ENCODE results near the gene SLC5A2. TPM values are rescaled to one million over a fixed set of nuclear protein-coding genes. Genes with fewer than 3 reads are reported as not detected.
"Not testable (repeated sequence)": the region's sequence is repeated elsewhere in the genome, so short reads cannot be mapped to it uniquely, and the experiment has no call there.

Gene SLC5A2
- total RNA-seq, result 0.53 TPM

DNA sequence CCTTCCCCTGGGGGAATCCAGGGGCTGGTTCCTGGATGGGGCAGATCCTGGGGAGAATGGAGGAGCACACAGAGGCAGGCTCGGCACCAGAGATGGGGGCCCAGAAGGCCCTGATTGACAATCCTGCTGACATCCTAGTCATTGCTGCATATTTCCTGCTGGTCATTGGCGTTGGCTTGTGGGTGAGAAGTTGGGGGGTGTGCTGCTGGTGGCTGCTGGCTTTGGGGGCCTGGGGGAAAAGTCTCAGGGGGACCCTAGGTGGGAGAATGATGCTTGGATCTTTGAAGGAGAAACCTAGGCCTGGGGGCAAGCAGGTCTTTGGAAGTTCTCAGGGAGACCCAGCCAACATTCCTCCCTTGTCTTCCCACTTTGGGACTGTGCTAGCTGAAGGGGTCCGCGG lies at the start of gene SLC5A2:
Gene SLC5A2 (plus strand): TSS at position 43 of the 400 bp plus-strand sequence. CDS start 14 bp downstream, at position 57.
- TF ChIP-seq, protein P1, sequence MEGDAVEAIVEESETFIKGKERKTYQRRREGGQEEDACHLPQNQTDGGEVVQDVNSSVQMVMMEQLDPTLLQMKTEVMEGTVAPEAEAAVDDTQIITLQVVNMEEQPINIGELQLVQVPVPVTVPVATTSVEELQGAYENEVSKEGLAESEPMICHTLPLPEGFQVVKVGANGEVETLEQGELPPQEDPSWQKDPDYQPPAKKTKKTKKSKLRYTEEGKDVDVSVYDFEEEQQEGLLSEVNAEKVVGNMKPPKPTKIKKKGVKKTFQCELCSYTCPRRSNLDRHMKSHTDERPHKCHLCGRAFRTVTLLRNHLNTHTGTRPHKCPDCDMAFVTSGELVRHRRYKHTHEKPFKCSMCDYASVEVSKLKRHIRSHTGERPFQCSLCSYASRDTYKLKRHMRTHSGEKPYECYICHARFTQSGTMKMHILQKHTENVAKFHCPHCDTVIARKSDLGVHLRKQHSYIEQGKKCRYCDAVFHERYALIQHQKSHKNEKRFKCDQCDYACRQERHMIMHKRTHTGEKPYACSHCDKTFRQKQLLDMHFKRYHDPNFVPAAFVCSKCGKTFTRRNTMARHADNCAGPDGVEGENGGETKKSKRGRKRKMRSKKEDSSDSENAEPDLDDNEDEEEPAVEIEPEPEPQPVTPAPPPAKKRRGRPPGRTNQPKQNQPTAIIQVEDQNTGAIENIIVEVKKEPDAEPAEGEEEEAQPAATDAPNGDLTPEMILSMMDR (IDR thresholded peaks at IDR 0.05), result no peak
- intact Hi-C loops (cut with DNase I), result no loop called here
- H3K27me3 ChIP-seq, result no peaks in the 10 kb centered on the region
- no peak for DNase-seq (ENCODE audit: low spot score in 2 of 2)
- no peak within 1 kb of the TSS for H3K27ac ChIP-seq
- no peak within 1 kb of the TSS for H3K4me3 ChIP-seq
- H3K36me3 ChIP-seq, result peaks cover 0 to 8% of the 10 kb centered on the region in 2 donors
- no peaks in the 10 kb centered on the region for H3K9me3 ChIP-seq
- H3K4me1 ChIP-seq, result peaks cover 2 to 9% of the 10 kb centered on the region in 2 donors

DNA sequence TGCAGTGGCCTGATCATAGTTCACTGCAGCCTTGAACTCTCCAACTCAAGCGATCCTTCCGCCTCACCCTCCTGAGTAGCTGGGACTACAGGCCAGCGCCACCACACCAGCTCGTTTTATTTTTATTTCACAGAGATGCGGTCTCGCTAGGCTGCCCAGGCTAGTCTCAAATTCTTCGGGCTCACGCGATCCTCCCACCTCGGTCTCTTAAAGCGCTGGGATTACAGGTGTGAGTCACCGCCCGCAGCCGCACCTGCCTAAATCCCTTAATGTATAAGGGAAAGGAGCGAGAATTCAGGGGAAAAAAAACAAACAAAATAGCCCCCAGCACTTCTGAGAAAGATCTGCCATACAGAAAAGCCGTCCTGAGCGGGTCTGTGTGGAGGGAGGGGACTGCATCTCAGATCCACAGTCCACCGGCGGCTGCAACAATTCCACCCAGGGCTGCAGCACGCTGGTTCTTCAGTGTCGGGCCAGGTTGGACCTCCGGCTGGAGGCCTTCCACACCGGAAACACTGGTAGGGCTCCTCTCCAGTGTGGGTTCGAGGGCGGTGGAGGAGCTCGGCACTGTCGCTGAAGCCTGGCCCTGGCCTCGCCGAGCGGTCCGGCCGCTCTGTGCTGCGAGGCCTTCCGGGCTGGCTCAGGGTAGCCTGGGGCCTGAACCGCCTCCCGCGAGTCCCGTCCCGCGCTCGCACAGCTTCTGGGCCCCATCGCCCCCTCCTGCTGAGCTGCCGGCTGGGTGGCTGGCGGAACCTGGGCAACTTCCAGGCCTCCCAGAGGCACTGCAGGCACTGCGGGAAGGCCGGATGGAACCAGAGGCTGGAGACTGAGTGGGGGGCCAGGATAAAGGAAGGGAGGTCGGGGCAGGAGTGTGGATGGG lies 47.3 kb upstream of the SLC5A2 start:
- no peak for DNase-seq (ENCODE audit: low spot score in 2 of 2)
- H3K27ac ChIP-seq, result no peak overlapping the region
- H3K4me3 ChIP-seq, result no peak overlapping the region
- intact Hi-C loops (cut with DNase I), result no loop called here
- no peaks in the 10 kb centered on the region for H3K27me3 ChIP-seq
- TF ChIP-seq, protein P1 (IDR thresholded peaks at IDR 0.05), result no peak
- no peaks in the 10 kb centered on the region for H3K36me3 ChIP-seq
- H3K4me1 ChIP-seq, result no peaks in the 10 kb centered on the region
- no peaks in the 10 kb centered on the region for H3K9me3 ChIP-seq

DNA sequence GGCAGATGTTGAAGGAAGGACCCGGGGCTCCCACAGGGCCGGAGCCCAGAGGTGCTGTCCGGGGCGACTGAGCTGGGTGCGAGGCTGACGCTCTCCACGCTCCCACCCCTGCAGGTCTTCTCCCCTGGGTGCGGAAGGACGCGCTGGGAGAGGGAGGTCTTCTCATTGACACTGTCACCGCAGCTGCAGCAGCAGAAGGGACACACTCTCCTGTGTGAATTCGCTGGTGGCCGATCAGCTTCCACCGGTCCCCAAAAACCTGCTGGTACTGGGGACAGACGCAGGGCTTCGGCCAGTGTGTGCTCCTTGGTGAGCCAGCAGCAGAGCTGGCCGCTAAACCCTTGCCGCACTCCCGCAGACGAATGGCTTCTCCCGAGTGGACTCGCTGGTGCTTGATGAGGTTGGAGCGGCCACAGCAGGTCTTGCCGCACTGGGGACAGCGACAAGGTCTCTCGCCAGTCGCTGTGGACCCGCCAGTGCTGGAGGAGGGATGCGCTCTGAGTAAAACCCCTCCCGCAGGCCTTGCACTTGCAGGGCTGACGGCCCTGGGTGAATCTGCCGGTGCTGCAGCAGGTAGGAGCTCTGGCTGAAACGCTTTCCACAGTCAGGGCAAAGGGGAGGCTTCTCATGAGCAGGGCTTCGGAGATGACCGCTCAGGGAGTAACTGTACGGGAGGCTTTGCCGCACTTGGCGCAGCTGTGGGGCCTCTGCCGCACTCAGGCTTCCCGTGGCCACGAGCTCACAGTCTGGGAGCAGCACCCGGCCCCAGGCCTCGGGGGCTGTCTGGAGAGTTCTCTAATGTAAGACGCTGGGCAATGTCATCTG lies 46.5 kb upstream of the SLC5A2 start:
- TF ChIP-seq, protein P1 (IDR thresholded peaks at IDR 0.05), result no peak
- DNase-seq (ENCODE audit: low spot score in 2 of 2), result no peak
- H3K27ac ChIP-seq, result no peak overlapping the region
- no peaks in the 10 kb centered on the region for H3K4me1 ChIP-seq
- H3K9me3 ChIP-seq, result no peaks in the 10 kb centered on the region
- H3K27me3 ChIP-seq, result no peaks in the 10 kb centered on the region
- H3K4me3 ChIP-seq, result no peak overlapping the region
- no peaks in the 10 kb centered on the region for H3K36me3 ChIP-seq
- intact Hi-C loops (cut with DNase I), result no loop called here

DNA sequence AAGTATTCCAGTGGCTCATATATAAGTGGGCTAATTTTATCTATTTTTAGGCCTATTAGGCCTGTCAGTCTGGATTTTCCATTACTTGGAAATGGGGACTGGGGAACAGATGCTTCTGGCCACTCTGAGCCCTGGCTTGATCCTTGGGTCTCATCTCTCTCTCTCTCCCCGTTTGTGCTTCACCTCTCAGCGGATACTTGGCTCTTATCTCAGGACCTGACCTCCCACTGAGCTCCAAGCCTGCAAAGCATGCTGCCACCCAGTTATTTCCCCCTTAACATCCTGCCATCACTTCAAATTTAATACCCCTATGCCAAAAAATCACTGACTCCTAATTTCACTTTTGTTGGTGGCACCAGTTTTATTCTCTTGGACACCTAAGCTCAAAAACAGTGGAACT lies 44.5 kb upstream of the SLC5A2 start:
- TF ChIP-seq, protein P1 (IDR thresholded peaks at IDR 0.05), result no peak
- intact Hi-C loops (cut with DNase I), result no loop called here
- no peaks in the 10 kb centered on the region for H3K36me3 ChIP-seq
- H3K4me3 ChIP-seq, result no peak overlapping the region
- DNase-seq (ENCODE audit: low spot score in 2 of 2), result no peak
- no peaks in the 10 kb centered on the region for H3K27me3 ChIP-seq
- H3K9me3 ChIP-seq, result no peaks in the 10 kb centered on the region
- no peaks in the 10 kb centered on the region for H3K4me1 ChIP-seq
- no peak overlapping the region for H3K27ac ChIP-seq

DNA sequence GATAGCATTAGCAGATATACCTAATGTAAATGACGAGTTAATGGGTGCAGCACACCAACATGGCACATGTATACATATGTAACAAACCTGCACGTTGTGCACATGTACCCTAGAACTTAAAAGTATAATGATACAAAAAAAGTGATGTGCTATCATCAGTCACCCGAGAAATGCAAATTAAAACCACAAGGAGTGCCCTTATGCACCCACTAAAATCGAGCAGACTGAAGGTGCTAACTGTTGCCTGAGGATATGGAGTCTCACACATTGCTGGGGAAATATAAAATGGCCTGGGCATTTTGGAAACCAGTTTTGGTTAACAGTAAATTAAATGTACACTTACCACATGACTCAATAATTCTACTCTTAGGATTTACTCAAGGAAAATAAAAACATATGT lies 43.9 kb upstream of the SLC5A2 start:
- H3K27me3 ChIP-seq; H3K4me1 ChIP-seq; H3K9me3 ChIP-seq; DNase-seq (ENCODE audit: low spot score in 2 of 2); H3K36me3 ChIP-seq; H3K4me3 ChIP-seq; H3K27ac ChIP-seq; intact Hi-C loops (cut with DNase I): not testable (repeated sequence)

DNA sequence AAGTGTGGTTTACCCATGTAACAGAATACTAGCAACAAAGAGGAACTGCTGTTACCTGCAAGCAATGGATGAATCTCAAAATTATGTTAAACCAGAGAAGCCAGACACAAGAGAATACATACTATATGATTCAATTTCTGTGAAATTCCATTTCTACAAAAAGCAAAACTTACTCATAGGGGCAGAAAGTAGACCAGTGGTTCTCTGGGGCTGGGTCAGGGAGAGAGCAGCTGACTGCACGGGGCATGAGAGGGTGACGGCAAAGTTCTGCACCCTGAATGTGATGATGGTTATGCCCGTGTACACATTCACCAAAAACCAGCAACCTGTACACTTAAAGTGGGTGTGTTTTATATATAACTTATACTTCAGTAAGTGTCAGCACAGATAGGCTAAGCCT lies 43.4 kb upstream of the SLC5A2 start:
- intact Hi-C loops (cut with DNase I), result no loop called here
- H3K36me3 ChIP-seq, result no peaks in the 10 kb centered on the region
- no peak for DNase-seq (ENCODE audit: low spot score in 2 of 2)

More for the DNA sequence above, 43.4 kb upstream of the SLC5A2 start:
- Histone ChIP-seq H3K9me3 (no peaks in the 10 kb centered on the region), H3K4me3 (no peak overlapping the region), H3K4me1 (no peaks in the 10 kb centered on the region), H3K27ac (no peak overlapping the region), H3K27me3 (no peaks in the 10 kb centered on the region)
- TF ChIP-seq, protein P1 (IDR thresholded peaks at IDR 0.05), result no peak

Measured in ascending aorta (tissue), 2 donors.